Omental fat pad (tissue), 4 donors: Measurements from ENCODE around the gene UNC80. TPM values are rescaled to one million over a fixed set of nuclear protein-coding genes. Genes with fewer than 3 reads are reported as not detected.

Source experiments
- ATAC-seq: fragments of 150-250 bp; one replicate; pipeline ENCODE4 v1.9.1; 2016; ENCODE audit warnings: mild to moderate bottlenecking, moderate library complexity; ENCODE audit not compliant: low FRiP score
- DNase-seq: peaks from one replicate; pipeline ENCODE4 v3.0.0-alpha.2; 2019; ENCODE audit warnings: low spot score
- CTCF ChIP-seq, 3 donors: fragments of 450-650 bp; IDR thresholded peaks; one replicate each; pipeline ENCODE4 v1.5.1; 2016 to 2017; ENCODE audit warnings: antibody characterized with exemption in 3 of 3, mild to moderate bottlenecking in 3 of 3, moderate library complexity in 2 of 3
- total RNA-seq, 4 donors: library from RNA; depleted of rRNA; stranded (reverse); fragments of >200 nt; gene quantifications; one replicate each; pipeline ENCODE4 v1.1.0, GENCODE V29; 2016

Gene UNC80
- total RNA-seq, 4 donors from 2014 or later = not detected

- DNase-seq (no peak), ATAC-seq (no peak)
- TF ChIP-seq CTCF (IDR thresholded peaks at IDR 0.05) = no peak
These were observed 33.7 kb downstream of the UNC80 start for GRCh38 chr2:209805351-209805750.

DNA sequence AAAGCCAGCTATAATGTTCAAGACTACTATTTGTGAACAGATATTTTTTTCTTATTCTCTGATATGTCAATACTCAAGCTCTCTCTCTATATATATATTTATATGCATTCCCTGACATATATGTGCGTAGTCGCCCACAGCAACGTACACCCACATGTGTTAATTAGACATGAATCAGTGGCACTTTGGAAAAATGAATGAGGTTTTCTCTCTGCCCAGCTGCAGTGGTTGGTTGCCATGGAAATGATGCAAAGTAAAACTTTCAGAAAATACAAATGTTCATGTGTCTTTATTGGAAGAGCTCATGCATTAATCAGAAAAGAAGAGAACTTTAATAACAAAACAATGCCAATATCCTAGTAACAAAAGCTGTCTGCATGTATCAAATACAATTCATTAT, 34.7 kb downstream of the UNC80 start:
- ATAC-seq = no peak
- DNase-seq = no peak
- TF ChIP-seq CTCF (IDR thresholded peaks at IDR 0.05) = no peak

DNA sequence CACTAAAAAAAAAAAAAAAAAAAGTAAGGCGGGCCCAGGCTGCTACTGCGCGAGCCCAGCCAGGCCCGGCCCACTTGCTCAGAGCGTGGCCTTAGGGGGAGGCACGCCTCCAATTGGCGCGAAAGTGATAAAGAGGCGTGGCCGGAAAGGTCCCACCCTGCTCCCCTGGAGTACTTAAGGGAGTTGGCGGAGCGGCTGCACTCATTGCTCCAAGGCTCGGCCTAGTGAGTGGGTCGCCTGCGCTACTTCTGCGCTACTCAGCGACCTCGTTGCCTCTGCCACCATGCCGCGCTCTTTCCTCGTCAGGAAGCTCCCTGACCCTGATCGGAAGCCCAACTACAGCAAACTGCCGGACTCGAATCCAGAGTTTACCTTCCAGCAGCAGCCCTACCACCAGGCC, 36.9 kb downstream of the UNC80 start:
- DNase-seq (no peak), ATAC-seq (no peak)
- TF ChIP-seq CTCF (IDR thresholded peaks at IDR 0.05) = no peak

- ATAC-seq (no peak), DNase-seq (no peak)
- TF ChIP-seq CTCF (IDR thresholded peaks at IDR 0.05) = no peak
These were observed 37.6 kb downstream of the UNC80 start for GRCh38 chr2:209809256-209809655.

DNA sequence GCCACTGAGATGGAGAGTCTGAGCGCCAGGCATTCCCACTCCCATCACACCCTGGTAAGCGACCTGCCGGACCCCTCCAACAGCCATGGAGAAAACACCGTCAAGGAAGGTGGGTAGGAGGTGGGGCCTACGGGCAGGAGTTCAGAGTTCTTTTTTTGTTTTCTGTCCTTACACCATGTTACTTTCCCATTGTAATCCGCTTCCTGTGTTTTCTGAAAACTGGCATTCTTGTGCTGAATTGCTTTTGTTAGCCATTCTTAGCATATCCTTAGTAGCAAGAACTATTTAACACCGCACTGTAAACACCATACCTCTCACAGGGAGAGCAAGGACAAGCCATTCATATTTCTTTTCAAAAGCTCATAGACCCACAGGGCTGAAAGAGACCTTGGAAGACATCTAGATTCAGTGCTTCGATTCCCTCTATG, 46.2 kb downstream of the UNC80 start:
- TF ChIP-seq CTCF (IDR thresholded peaks at IDR 0.05) = no peak
- no peak for DNase-seq
- no peak for ATAC-seq

GRCh38 chr2:209818939-209819338, 47.3 kb downstream of the UNC80 start:
- DNase-seq = no peak

More at GRCh38 chr2:209818939-209819338, 47.3 kb downstream of the UNC80 start:
- no peak for TF ChIP-seq CTCF (IDR thresholded peaks at IDR 0.05)
- ATAC-seq = no peak
